ENCODE data around the gene MAPK1. TPM values are rescaled to one million over a fixed set of nuclear protein-coding genes. Genes with fewer than 3 reads are reported as not detected.
"Not testable (repeated sequence)": the region's sequence is repeated elsewhere in the genome, so short reads cannot be mapped to it uniquely, and the experiment has no call there.

MAPK1 gene
- total RNA-seq, 4 donors from 2014 or later: 45.3 to 122 (median 75.2) TPM

DNA sequence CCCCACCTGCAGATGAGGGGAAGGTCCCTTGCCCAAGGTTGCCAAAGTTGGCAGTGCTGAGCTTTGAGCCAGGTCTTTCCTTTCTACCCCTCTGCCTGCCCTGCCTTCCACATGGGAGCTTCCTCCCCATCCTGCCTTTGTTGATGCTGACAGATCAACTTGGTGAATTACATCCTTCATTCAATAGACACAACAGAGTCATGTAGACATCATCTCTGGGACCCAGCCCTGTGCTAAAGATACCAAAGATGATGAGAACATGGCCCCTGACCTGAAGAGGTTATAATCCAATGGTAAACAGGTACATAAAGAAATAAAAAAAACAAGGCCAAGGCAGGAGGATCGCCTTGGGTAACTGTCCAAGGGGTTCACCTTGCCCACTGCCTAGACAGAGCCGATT, 42.4 kb upstream of the MAPK1 start:
- Histone ChIP-seq H3K9me3 (no peaks in the 10 kb centered on the region), H3K27me3 (no peaks in the 10 kb centered on the region), H3K36me3 (no peaks in the 10 kb centered on the region), H3K27ac (no peak overlapping the region), H3K4me3 (no peak overlapping the region), H3K4me1 (no peaks in the 10 kb centered on the region)
- DNase-seq: no peak
- intact Hi-C loops (cut with DNase I; ENCODE audit: low total_unique reads): no loop called here
- TF ChIP-seq POLR2A (IDR thresholded peaks at IDR 0.05): no peak
- no peak for TF ChIP-seq CTCF (IDR thresholded peaks at IDR 0.05)

DNA sequence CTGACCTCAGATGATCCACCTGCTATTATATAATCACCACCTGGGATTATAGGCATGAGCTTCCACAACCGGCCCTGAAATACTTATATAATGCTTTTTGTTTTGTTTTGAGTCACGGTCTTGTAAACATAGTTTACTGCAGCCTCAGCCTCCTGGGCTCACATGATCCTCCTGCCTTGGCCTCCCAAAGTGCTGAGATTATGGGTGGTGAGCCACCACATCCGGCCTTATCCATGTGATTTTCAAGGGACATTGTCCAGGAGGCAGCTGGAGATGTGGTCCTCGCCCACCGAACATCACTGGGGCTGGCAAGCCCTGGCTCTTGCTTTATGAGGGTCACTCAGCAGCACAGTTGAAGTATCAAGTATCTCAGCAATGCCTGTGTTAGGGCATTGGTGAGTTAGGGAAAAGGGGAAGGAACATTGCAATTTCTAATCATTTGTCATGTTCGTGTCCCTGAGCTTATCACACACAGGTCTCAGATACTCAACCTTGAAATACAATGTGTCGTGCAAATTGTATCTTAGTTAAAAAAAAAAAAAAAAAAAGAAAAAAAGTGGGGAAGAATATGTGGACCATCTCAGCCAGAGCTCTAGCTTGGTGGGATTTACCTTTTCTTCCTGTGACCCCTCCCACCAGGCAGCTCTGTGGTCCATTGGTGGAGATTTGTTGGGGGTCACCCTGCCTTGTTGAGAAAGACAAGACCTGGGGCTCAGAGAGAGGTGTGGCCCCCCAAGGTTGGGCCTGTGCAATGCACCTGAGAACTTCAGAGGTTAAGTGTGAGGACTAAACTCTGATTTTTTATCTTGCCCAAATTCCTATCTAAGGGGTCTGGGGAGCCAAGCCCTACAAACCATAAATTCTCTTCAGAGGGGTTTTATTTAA, 40.4 kb upstream of the MAPK1 start:
- H3K27me3 ChIP-seq: no peaks in the 10 kb centered on the region
- H3K4me1 ChIP-seq: no peaks in the 10 kb centered on the region
- intact Hi-C loops (cut with DNase I; ENCODE audit: low total_unique reads): no loop called here
- no peak for TF ChIP-seq CTCF (IDR thresholded peaks at IDR 0.05)
- no peak for TF ChIP-seq POLR2A (IDR thresholded peaks at IDR 0.05)
- H3K27ac ChIP-seq: no peak overlapping the region
- no peaks in the 10 kb centered on the region for H3K36me3 ChIP-seq
- no peak overlapping the region for H3K4me3 ChIP-seq
- no peaks in the 10 kb centered on the region for H3K9me3 ChIP-seq
- no peak for DNase-seq

DNA sequence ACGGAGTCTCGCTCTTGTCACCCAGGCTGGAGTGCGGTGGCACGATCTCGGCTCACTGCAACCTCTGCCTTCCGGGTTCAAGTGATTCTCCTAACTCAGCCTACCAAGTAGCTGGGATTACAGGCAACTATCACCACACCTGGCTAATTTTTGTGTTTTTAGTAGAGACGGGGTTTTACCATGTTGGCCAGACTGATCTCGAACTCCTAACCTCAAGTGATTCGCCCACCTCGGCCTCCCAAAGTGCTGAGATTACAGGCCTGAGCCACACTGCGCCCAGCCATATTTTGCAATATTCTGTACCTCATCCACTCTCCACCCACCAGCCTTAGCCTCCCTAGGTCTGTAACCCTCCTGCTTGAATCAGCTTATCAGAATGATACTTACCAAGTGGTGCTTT, 37.8 kb upstream of the MAPK1 start:
- H3K27me3 ChIP-seq; DNase-seq; H3K9me3 ChIP-seq; H3K36me3 ChIP-seq; H3K27ac ChIP-seq; intact Hi-C loops (cut with DNase I; ENCODE audit: low total_unique reads); H3K4me1 ChIP-seq; H3K4me3 ChIP-seq: not testable (repeated sequence)

- Histone ChIP-seq H3K27ac (no peak overlapping the region), H3K36me3 (no peaks in the 10 kb centered on the region), H3K4me3 (no peak overlapping the region), H3K4me1 (no peaks in the 10 kb centered on the region), H3K9me3 (no peaks in the 10 kb centered on the region), H3K27me3 (no peaks in the 10 kb centered on the region)
- TF ChIP-seq CTCF (IDR thresholded peaks at IDR 0.05) (no peak), POLR2A (IDR thresholded peaks at IDR 0.05) (no peak)
- no peak for DNase-seq
- intact Hi-C loops (cut with DNase I; ENCODE audit: low total_unique reads): no loop called here
These were observed 36.9 kb upstream of the MAPK1 start for GRCh38 chr22:21904250-21904789.

DNA sequence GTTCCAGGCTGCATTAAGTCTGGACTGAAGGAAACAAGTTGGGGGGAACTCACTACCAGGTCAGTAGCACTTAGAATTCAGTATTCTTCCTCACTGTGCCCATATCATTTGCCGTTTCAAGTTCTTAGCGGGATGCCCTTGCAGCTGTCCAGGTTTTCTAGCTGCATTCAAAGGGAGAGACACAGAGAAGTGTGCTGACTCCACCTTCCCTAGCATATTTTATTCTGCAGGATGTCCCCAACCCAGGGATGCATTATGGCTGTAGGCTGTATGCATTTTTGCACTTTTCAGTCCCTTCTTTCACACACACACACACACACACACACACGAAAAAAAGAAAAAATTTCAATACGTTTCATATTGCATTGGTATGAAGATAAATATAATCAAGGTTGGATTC, 35.8 kb upstream of the MAPK1 start:
- Histone ChIP-seq H3K4me1 (no peaks in the 10 kb centered on the region), H3K36me3 (no peaks in the 10 kb centered on the region), H3K4me3 (no peak overlapping the region), H3K27me3 (no peaks in the 10 kb centered on the region), H3K9me3 (no peaks in the 10 kb centered on the region), H3K27ac (no peak overlapping the region)
- no peak for DNase-seq
- intact Hi-C loops (cut with DNase I; ENCODE audit: low total_unique reads): no loop called here
- TF ChIP-seq POLR2A (IDR thresholded peaks at IDR 0.05) (no peak), CTCF (IDR thresholded peaks at IDR 0.05) (no peak)

Data from uterus (tissue), 4 donors.